ENCODE measurements around the gene CFH.
"Not testable (repeated sequence)": the region's sequence is repeated elsewhere in the genome, so short reads cannot be mapped to it uniquely, and the experiment has no call there.

The CFH gene

DNA sequence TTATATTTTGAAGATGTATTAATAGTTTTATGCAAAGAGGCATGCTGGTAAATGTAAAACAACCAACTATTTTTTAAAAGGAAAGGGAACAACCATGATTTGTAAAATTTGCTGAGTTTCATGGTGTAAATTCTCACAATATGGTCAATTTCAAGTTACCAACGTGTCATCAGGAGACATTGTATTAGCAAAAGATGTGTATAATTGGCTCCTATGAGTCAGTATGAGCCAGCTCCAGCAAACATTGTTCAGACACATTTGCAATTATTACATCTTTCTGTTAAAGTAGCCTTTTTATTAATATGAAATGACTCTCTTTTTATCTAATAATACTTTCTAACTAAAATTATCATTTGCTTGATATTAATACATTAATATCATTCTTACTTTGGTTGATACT, 15.3 kb downstream of the CFH start:
- no peak for DNase-seq (ENCODE audit: low spot score)

DNA sequence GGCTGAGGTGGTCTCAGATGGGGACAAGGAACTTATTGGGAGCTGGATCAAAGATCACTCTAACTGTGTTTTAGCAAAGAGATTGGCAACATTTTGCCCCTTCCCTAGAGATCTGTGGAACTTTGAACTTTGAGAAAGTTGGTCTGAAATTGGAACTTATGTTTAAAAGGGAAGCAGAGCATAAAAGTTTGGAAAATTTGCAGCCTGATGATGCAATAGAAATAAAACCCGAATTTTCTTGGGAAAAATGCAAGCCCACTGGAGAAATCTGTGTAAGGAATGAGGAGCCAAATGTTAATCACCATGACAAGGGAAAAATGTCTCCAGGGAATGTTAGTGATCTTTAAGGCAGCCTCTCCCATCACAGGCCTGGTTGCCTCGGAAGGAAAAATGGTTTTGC, 17.2 kb downstream of the CFH start:
- no peak for DNase-seq (ENCODE audit: low spot score)

DNA sequence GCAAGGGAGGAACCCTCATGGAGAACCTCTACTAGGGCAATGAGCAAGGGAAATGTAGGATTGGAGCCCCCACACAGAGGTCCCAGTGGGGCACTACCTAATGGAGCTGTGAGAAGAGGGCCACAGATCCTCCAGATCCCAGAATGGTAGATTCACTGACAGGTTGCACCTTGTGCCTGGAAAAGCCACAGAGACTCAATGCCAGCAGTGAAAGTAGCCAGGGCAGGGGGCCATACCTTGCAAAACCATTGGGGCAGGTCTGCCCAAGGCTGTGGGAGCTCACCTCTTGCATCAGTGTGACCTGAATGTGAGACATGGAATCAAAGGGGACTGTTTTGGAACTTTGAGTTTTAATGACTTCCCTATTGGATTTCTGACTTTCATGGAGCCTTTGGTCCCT, 17.9 kb downstream of the CFH start:
- DNase-seq (ENCODE audit: low spot score), result no peak

DNA sequence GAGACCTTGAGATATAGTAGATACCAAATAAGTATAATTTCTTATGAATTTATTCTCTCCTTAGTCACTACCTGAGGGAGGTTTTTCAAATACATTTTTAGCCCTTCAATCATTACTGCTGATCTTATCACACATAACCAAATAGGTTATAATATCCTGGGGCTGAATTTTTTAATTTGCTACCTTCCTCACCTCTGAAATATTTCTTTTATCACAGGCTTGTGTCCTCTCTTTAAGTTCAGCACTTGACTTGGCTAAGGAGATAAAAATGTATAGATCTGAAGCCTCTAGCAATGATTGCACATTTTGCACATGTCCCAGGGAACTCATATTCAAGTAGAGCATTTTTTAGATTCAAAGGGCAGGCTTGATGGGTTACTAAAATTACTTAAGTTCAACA, 23.1 kb downstream of the CFH start:
- DNase-seq (ENCODE audit: low spot score), result no peak

DNA sequence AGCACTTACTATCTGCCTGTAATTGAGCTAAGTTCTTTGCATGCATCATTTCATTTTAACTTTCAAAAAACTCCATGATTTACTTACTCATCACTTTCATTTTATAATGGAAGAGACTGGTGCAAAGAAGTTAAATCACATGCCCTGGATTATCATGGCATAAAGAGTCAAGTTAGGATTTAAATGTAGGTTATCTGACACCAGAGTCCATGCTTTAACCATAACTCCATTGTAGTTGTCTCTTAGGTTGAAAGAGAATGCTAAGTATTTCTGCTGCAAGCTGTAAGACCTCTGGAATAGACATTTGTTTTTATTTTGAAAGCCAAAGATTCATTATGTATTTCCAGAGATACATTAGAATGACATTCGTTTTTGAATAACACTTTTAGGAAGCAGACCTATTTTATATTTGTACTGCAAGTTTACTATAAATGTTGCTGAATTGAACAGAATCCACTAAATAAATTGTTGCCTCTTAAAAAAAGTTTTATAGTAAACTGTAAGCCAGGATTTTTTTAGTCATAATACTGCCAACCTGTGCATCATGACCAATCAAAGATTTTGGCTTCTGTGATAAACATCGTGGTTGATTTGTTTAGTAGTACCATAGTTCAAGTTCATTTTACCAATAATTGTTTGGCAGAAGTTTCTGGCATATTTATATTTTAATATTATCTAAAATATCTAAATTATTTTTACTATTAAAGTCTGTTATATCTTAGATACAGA, 26.1 kb downstream of the CFH start:
- no peak for DNase-seq (ENCODE audit: low spot score)

DNA sequence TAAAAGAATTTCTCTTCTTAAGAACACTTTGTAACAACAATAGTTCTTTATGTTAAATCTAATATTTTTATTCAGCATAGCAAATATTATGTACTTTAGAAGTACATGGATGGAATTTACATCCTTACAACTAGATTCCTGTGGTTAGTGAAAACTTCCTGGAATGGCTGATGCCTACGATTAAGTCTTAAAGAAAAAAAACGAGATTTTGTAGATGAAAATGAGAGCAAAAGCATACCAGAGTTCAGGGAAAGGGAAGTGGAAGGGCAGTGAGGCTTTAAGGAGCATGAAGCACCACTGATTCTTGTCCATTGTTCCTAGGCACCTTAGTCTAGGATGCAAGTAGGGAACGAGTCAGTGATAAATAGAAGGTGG, 26.7 kb downstream of the CFH start:
- DNase-seq (ENCODE audit: low spot score), result no peak

DNA sequence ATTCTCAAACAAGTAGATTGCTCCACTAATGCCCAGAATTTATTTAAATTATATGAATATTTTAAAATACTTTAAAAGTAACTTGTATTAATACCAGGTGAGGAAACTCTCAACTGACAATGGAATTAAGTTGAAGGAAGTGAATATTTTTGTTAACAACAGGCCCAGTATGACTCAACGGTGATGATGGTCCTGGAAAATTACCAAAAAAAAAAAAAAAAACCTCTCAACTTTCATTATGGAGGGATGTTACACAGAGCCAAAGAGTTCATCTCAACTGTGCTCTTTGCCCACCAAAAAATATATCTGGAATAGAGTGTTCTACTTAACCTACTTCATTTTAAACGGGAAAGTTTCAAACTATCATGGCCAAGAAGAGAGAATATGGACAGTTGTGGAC, 28.3 kb downstream of the CFH start:
- peak; percentile 16 for DNase-seq (ENCODE audit: low spot score)

DNA sequence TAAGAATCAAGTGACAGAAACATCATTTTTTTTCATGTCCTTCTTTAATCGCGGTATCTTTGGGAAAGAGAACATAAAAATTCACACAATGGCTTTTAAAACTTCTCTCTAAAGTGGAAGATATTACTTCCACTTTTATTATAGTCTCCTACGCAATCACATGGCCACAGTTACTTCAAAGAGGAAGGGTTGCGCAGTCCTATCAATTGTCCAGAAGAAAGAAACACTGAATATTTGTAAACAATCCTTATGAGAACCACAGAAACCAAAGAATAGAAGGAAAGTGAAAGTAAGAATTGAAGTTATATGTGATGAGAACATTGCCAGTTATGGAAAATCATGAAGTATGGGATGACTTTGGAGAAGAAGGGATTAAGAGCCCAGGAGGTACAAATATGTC, 32.6 kb downstream of the CFH start:
- DNase-seq (ENCODE audit: low spot score), result no peak

DNA sequence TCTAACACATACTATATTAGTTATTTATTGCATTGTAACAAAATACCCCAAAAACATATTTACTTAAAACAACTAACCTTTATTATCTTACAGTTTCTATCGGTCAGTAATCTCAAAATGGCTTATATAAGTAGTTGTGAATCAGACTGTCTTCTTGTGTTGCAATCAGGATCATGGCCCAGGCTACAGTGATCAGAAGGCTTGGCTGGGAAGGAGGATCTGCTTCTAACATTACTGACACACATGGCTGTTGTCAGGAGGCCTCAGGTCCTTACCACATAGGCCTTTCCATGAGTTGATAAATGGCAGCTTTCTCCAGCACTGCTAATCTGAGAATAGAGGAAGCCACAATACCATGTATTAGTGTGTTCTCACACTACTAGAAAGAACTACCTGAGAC, 33.7 kb downstream of the CFH start:
- DNase-seq (ENCODE audit: low spot score), result no peak

DNA sequence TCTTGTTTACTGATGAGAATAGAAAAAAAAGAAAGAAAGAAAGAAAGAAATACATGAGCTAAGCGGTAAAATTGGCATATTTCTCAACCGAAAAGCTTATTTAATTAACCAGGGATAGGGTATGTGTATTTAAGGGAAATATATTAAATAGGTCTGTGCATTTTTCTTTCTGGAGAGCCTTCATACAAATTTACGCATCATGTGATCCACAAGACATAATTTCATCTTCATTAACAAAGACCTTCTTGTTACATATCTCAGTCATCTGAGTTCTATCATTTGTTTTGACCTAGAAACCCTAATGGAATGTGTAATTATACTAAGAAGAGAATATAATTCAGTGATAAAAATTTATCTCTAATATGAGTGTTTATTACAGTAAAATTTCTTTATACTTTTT, 37.2 kb downstream of the CFH start:
- no peak for DNase-seq (ENCODE audit: low spot score)

DNA sequence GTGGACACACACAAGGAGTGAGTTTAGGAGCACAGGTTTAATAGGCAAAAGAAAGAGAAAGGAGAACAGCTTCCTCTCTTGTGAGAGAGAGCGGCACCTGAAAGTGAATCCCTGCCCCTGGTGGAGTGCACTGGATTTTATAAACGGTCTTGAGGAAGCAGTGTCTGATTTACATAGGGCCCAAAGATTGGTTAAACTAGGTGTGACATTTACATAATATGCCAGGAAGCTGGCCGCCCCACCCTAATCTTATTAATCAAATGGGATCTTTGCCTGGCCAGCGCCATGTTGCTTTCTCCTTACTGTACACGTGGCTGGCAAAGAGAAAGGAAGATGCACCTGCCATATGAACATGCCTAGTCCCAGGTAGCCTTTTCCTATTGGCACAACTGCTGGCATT, 38.7 kb downstream of the CFH start:
- DNase-seq (ENCODE audit: low spot score), result no peak

DNA sequence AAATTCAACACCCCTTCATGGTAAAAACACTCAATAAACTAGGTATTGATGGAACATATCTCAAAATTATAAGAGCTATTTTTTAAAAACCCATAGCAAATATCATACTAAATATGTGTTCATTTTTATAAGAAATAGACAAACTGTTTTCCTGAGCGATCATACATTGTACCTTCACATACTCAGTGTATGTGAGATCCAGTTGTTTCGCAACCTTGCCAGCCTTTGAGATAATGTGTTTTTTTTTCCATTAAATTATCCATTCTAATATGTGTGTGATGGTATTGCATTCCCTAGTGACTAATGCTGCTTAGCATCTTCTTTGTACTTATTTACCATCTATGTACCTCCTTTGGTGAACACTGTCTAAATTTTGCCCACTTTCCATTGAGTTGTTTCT, 47.1 kb downstream of the CFH start:
- DNase-seq (ENCODE audit: low spot score), result no peak

DNA sequence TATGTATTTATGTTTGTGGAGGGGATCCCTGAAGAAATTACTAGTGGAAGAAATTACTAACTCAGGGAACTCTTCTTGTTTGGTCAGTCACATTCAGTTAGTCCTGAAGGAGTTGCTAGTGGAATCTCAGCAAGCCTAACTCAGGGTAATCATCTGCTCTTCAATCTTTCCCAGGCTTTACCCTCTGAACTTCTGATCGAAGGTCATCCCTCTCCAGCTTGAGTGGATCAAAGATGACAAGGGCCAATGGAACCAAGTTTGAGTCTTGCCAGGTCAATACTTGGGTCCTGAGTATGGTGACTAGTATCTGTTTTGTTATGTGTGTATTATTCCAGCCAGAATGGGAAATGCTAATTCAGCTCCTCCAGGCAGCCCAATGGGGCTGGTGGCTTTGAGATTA, 49.3 kb downstream of the CFH start:
- DNase-seq (ENCODE audit: low spot score), result no peak

DNA sequence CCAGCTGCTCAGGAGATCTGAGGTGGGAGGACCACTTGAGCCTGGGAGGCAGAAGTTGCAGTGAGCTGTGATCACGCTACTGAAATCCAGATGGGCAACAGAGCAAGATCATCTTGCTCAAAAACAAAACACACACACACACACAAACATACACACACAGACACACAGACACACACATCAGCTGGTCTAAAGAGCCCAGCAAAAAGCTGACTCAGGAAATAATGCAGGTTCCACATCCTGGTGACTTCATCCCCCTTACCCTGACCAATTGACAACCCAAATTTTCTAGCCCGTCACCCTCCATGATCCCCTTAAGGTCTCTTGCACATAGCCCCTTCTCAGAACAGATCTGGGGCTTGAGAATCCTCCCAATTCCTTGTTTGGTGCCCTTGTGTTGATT, 58.0 kb downstream of the CFH start:
- DNase-seq (ENCODE audit: low spot score), result not testable (repeated sequence)

DNA sequence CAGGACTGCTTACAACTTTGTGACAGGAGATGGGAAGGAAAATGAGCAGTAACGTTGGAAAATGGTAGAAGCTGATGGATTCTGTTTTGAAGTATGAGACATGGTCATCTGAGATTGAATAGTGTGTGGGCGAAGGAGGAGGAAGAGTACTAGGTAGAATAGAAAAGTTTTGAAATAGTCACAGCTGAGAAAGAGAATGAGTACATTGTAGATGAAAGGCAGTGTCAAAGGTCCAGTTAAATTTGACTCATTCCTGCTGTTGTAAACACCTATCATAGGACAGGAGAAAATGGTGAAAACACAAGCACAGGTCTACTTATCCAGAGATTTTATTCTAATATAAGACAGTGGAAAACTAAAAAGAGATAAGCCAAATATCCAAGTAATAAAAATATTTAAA, 66.0 kb downstream of the CFH start:
- no peak for DNase-seq (ENCODE audit: low spot score)

DNA sequence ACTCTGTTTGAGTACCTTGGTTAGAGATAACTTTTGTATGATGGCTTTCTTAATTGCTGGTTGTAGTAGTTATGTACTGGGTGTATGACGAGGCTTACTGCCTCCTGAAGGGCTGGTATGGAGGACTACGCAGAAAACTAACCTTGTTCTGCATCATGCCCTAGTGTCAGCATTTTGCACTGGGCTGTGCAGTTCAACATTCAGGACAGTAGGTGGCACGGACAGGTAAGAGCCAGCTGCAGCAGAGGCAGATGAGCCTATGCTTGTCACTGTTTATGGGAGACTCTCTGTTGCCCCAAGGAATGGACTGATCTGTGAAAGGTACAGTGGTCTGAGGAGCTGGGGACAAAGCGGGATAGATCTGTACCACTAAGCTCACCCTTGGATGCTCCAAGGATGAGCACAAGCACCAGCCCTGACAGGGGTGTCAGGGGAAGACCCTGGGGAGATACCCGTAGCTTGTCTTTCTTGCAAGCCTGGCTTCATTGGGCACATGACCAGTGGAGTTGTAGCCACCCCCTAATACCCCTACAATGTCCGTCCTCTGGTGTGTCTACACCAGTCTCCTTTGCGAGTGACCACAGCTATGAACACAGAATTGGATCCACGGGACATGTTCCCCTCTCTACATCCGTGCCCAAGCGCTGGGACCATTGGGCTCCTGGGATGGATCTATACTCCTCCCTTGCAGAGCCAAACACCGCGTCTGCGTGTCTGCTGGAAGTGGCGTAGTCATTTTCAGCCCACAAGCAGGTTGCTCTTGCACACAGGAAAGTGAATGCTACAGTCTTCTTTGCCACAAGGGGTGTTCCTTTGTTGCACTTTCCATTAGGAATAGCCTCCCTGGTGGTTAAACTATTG, 71.7 kb downstream of the CFH start:
- peak; percentile 30 for DNase-seq (ENCODE audit: low spot score)

DNA sequence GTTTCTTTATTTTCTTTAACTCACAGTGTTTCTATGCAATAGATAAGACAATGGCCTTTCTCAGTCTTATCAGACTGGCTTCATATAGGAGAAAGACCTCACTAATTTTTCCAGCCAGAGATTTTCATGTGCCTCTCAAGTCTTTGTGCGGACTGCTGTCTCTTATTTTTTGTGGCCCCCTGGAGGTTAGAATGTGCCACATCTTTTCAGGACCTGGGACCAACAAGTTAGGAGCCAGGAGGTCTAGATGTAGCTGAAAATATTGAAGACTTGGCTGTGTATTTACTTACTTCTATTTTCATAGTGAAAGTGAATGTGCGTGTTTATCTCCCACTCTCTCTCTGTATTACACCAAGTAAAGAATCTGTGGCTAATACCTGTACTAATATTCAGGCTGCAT, 80.7 kb downstream of the CFH start:
- no peak for DNase-seq (ENCODE audit: low spot score)

DNA sequence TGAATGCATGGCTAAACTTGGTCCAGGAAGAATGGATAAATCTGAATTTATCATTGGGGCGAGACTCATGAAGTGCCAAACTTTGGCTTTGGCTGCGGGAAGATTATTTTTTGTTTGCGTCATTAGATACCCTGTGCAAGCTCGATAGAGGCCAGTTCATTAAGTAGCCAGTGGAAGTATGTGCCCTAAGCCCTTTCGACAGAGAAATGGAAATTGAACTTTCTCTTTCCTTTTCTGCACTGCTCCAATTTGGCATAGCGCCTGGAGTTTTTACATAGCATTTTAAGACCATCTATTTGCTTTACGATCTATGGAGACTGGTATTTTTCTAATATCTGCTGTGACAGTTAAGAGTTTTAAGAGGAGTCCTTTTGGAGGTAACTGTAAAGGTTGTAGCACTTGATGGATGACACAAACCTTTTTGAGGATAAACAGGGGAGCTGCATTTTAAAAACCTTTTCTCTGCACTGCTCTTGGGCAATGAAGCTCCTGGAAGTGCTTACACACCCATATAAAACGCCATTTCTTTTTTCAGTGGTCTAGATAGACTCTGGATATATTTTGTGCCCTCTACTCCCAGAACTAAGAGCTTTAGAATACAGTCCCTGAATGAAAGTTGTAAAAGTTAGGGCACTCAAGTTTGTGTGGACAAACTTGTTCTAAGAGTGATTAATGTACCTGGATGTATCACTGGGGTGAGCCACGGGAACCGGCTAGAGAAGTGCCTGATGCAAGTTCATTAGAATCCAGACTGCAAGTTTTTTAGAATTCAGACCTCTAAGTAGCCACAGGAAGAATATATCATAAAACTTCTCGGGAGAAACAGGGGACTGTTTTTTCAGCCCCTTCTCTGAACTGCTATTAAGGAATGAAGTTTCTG, 81.5 kb downstream of the CFH start:
- no peak for DNase-seq (ENCODE audit: low spot score)

DNA sequence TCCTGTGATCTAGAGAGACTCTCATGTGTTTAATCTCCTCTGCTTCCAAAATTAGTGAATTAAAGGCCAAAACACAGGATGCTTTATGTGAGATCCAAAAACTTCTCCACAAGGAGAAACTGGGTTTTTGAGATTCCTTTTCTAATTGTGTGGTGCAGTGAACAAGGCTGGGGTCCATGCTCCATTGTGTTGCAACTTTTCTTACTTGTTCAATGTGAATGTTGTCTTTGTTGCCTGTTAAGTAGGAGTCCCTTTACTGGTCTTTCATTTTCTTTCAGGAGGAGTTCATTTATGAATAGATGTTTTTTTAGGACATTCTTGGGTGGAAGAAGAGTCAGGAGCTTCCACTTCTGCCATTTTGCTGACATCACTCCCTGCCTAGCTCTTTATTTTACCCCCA, 82.2 kb downstream of the CFH start:
- DNase-seq (ENCODE audit: low spot score), result no peak

DNA sequence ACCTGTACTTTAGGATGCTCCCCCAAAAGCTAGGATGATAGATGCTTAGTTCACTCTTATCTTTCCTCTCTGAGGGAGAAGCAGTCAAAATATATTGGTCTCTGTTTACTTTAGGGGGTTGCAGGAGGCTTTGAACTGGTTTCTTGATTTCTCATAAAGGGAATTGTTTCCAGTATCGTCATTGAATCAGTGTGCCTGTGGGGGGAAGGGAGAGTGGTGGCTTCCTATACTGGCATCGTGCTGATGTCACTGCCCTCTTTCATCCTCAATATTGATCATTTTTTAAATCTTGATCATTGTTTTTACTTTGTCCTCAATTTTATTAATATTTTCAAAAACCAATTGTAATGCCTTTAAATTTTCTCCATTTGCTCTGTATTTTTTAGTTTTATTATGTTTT, 82.6 kb downstream of the CFH start:
- DNase-seq (ENCODE audit: low spot score), result no peak

DNA sequence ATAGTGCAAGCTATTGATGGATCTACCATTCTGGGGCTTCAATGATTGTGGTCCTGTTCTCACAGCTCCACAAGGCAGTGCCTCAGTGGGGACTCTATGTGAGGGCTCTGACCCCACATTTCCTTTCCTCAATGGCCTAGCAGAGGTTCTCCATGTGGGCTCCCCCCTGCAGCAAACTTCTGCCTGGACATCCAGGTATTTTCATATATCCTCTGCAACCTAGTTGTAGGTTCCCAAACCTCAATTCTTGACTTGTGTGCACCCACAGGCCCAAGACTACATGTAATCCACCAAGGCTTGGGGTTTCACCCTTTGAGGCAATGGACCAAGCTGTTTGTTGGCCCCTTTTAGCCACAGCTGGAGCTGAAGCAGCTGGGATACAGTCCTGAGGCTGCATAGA, 86.9 kb downstream of the CFH start:
- no peak for DNase-seq (ENCODE audit: low spot score)

DNA sequence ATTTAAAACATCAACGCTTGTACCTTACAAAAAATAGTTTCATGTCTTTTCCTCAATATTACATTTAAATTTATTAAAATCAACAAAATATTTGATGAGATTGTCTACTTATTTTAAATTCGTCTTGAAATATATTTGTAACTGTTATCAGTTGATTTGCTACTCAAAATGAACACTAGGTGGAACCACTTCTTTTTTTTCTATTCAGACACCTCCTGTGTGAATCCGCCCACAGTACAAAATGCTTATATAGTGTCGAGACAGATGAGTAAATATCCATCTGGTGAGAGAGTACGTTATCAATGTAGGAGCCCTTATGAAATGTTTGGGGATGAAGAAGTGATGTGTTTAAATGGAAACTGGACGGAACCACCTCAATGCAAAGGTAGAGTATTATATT, 91.4 kb downstream of the CFH start:
- DNase-seq (ENCODE audit: low spot score), result peak; percentile 52

Measured in kidney capillary endothelial cell (primary cell).